ENCODE measurements around the gene ZNF136. TPM values are rescaled to one million over a fixed set of nuclear protein-coding genes. Genes with fewer than 3 reads are reported as not detected.

ZNF136 gene
- total and polyA plus RNA-seq, 2 of the 8 experiments (the other 6 are each of a cell fraction or from before 2014, with no cell fraction given) = 1.6 to 6.9 TPM

GRCh38 chr19:12208221-12208620 lies 45.3 kb downstream of the ZNF136 start (continued):
- no peak for TF ChIP-seq CTCF (IDR thresholded peaks at IDR 0.05; ENCODE audit: control extremely low read depth in 1 of 3, insufficient read depth in 1 of 3, low read depth in 1 of 3, low read length in 3 of 3)
- no peak for TF ChIP-seq MAX (IDR thresholded peaks at IDR 0.05)
- no peak for TF ChIP-seq RXRA (IDR thresholded peaks at IDR 0.05; ENCODE audit: insufficient read depth, low read depth, low read length)
- TF ChIP-seq KDM1A (IDR thresholded peaks at IDR 0.05; ENCODE audit: borderline replicate concordance, low read length) = no peak
